CD4-positive, alpha-beta T cell treated with Interleukin-6 at 100 ng/mL for 8 hours (primary cell): ENCODE data around the gene IL17RB.

ENCODE experiments used
- DNase-seq: peaks from one replicate; pipeline ENCODE4 v3.0.0-alpha.2; 2020; ENCODE audit warnings: mixed read lengths, low spot score

The IL17RB gene, protein sequence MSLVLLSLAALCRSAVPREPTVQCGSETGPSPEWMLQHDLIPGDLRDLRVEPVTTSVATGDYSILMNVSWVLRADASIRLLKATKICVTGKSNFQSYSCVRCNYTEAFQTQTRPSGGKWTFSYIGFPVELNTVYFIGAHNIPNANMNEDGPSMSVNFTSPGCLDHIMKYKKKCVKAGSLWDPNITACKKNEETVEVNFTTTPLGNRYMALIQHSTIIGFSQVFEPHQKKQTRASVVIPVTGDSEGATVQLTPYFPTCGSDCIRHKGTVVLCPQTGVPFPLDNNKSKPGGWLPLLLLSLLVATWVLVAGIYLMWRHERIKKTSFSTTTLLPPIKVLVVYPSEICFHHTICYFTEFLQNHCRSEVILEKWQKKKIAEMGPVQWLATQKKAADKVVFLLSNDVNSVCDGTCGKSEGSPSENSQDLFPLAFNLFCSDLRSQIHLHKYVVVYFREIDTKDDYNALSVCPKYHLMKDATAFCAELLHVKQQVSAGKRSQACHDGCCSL

DNA sequence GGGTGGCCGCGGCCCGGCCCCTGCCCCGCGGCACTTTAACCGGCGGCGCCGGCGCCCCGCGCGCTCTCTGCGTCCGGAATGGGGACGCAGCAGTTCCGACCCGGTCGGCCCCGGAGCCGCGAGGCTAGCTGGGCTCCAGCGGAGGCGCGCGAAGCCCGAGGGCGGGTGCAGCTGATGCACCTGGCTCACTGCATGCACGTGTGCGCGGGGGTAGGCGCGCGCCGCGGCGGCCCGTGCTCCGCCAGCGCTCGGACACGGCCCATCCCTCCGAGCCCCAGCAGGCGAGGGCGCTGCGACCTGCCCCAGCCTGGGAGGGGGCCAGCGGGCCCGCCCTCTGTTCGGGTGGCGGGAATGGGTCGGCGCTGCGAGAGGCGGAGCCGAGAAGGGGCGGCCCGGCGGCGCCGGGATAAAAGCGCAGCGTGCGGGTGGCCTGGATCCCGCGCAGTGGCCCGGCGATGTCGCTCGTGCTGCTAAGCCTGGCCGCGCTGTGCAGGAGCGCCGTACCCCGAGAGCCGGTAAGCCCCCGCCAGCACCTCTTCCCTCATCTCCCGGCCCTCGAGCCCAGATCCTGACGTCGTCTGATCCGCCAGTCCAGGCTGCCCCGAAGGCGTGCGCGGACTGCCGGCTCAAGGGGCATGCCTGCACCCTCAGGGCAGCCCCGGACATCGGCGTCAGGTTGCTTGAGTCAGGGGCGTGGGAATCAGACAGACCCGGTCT is at the start of gene IL17RB, which contains the start of gene CHDH:
TSS of gene IL17RB (plus strand) at position 435 of the 717 bp plus-strand sequence. CDS start at position 456, 21 bp downstream.
TSS of gene CHDH (minus strand) at position 286 of the 717 bp plus-strand sequence. CDS start 22,411 bp downstream, outside the sequence.
- no peak for DNase-seq

DNA sequence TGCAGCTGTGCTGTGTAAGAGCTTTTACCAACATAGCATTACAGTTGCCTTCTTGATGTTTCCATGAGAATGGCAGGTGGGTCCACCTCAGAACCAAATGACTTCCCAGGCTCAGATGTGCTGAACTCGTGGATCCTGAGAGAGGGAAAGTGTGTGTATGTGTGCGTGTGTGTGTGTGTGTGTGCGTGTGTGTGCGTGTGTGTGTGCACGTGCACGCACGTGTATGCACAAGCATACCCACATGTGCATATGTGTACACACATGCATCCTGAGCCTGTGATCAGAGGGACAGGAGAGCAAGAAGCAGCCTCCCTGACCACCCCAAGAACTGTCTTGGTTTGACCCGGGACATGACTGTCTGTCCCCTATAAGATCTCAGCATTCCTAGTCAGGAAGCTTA is 48.2 kb upstream of the IL17RB start:
- no peak for DNase-seq

DNA sequence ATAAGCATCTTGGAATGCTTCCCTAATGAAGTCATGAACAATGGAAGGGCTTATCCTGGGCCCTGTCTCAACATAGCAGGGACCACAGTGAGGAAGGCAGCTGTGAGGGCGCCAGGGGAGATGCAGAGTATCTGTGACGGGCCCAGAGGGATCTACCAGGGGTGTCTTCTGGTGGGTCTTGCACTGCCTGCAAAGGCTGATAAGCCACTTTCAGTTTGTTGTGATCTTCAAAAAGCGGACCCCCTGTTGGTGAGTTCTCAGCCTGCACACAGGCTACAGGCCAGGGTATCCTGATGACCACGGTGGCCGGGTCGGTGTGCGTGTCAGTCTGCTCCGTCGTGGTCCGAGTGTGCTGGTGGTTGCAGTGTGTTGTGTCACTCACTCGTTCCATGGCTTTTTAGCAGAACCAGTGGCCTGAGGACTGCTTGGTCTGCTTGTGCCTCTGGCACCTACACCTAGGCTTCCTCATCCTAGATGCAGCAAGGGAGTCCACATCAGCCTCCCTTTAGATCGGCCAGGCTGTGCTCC is 47.0 kb upstream of the IL17RB start:
- DNase-seq: no peak

DNA sequence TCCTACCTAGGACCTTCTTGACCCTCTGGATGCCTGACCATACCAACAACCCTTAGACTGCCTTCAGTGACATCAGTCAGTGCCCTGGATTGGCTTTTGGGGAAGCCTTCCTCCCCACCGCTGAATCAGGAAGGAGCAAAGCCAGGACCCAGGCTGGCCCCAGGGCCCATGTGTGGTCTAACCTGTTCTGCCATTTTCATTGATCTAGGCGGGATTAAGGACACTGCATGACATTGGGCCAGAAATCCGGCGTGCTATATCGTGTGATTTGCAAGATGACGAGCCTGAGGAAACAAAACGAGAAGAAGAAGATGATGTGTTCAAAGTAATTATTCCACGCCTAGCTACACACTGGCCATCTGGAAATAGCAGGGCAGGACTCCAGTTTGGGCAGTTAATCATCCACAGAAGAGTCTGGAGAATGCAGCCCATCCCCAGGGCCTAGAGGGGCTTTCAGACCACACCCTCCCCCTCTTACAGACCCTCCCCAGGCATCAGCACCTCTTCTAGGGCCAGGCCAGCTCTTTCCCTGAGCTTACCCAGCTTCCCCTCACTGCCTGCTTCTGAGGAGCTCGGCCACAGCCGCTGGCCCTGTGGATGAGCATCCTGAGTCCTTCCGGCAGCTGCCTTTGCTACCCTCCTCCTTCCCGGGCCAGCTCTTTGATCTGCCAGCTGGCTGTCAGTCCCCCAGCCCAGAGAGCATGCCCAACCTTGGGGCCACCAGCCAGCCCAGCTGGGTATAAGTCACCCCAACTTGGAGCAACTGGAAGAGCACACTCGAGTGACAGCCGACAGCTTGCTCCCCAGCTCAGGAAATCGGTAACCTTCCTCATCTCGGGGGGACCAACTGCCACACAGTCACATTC is 46.1 kb upstream of the IL17RB start:
- no peak for DNase-seq

DNA sequence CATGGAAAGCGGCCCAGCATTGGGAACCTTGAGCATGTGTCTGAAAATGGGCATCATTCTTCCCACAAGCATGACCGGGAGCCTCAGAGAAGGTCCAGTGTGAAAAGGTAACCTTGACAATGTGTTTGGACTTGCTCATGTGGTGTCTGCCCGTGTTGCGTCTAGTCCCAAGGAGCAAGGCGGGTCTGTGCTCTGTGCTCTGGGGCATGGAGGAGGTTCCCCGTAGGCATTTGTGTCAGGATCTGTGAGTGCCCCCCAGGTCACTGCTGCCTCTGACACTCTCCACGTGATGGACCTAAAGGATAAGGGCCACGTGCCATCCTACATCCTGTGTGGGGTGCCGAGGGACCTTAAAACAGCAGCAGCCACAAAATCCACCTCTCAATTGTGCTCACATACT is 45.0 kb upstream of the IL17RB start:
- DNase-seq: no peak

DNA sequence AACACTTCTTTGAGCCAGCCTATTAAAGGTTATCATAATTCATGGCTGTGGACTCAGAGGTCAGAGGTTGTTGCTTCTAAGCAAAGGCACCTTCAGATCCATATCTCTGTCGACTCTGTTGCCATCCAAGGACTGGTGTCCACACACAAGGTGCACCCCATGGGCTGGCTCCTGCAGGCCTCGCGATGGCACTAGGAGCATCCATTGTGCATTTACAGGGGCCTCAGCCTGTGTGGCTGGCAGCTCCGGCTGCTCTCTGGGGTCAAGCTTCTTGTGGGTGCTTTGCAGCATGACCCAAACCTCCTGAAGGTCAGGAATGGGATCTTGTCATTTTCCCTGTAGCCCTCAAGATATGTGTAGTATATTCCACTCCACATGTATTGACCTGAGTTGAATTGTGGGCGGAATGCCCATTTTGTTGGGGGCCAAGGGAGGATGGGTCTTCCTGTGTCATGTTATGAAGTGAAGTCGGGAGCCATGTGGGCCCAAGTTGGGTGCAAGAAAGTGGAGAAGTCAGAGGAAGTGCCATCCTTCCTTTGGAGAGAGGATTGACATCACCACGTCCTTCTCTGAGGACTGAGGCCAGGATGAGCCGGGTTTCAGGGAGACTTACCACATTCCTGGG is 44.0 kb upstream of the IL17RB start:
- DNase-seq: no peak

DNA sequence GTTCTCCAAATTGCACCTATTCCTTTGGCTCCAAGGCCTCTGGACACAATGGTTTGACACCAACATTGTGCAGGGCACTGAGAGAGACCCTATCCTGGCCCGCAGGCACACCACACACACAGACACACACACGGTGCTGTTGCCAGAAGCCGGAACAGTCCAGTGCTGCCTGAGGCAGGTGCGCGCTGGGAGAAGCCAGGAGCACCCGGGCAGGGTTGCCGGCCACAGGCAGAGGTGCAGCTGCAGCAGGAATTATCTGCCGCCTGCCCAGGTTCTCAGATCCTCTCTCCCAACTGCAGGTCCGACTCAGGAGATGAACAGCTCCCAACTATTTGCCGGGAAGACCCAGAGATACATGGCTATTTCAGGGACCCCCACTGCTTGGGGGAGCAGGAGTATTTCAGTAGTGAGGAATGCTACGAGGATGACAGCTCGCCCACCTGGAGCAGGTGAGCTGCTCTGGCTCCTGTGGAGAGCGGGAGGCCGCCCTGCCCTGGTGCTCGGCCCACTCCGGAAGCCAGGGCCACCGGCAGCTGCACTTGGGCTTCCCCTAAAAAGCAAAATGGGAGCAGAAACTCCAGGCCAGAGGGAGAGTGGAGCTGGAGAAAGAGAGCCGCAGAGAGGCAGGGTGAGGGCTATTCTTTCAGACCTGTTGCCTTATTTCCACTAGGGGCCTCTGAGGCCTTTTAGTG is 43.1 kb upstream of the IL17RB start:
- no peak for DNase-seq

DNA sequence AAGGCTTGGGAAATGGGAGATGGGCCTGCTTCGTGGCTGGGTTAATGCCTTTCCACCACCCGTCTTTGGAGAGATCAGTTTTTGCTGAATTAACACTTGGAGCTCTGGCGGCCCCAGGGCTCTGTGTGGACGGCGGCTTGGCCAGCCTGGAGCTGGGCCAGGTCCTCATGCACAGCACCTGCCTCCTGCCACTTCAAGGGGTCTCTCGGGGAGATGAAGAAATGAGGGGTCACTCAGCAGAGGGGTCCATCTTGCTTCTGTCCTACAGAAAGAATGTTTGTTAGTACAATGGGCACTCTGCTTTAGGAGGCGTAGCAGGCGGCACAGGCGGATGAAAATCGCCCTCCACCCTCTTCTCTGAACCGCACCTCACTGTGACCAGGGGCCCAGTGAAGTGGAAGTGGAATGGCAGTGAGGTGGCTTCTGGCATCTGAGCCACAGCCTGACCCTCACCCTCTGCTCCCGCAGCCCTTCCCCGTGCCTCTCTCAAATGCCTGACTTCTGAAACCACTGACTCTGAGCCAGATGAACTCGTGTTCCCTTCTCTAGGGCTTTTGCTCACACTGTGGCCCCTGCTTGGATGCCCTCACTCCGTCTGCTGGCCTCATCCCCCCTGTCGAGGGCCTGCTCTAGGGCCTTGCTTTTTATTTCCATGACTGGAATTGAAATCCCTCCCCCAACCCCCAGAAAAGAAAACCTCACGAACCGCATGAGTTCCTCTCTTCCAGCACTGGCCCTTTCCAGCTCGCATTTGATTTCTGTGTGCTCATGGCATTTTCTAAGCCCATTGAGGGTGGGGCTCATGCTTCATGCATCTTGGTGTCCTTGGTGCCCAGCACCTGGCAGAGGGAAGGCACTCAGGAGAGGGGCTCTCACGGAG is 42.3 kb upstream of the IL17RB start:
- no peak for DNase-seq

DNA sequence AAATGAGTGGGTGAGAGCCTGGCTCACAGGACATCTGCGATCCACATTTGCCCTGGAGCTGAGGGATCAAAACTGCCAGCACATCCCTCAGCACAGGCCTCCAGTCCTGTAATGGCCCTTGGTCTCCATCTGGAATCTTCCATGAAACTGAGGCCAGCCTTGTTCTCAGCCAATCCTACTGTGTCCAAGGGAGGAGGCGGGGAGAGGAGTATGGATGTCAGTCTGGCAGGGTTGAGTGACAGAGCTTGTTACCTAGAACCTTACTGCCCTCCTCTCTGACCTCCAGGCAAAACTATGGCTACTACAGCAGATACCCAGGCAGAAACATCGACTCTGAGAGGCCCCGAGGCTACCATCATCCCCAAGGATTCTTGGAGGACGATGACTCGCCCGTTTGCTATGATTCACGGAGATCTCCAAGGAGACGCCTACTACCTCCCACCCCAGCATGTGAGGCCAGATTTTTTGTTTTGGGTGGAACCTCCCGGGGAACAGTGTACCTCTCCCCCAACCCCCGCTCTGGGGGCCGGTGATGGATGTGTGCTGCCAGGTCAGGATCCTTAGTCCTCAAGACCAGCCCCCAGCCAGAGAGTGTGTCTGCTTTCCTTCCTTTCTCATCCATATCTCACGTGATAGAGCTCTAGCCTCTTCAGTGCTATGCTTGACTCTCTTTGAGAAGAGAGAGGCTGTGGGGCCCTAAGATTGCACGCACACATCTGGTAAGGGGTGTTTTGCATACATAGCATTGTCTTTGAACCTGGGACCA is 41.5 kb upstream of the IL17RB start:
- no peak for DNase-seq

DNA sequence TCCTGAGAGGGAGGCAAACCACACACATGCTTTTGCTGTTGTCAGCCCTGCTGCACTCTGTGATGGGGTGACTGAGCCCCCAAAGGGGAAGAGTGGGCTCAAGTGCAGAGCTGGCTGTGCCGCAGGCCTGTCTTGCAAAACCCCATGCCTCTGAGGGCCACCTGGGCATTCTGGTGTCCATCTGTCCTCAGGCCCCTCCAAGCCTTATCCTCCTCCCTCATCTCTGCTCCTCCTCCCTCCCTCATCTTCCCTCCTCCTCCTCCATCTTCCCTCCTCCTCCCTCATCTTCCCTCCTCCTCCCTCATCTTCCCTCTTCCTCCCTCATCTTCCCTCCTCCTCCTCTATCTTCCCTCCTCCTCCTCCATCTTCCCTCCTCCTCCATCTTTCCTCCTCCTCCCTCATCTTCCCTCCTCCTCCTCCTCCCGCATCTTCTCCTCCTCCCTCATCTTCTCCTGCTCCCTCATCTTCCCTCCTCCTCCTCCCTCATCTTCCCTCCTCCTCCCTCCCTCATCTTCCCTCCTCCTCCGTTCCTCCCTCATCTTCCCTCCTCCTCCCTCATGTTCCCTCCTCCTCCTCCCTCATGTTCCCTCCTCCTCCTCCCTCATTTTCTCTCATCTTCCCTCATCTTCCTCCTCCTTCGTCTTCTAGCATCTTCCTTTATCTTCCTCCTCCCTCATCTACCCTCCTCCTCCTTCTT is 40.8 kb upstream of the IL17RB start:
- no peak for DNase-seq

DNA sequence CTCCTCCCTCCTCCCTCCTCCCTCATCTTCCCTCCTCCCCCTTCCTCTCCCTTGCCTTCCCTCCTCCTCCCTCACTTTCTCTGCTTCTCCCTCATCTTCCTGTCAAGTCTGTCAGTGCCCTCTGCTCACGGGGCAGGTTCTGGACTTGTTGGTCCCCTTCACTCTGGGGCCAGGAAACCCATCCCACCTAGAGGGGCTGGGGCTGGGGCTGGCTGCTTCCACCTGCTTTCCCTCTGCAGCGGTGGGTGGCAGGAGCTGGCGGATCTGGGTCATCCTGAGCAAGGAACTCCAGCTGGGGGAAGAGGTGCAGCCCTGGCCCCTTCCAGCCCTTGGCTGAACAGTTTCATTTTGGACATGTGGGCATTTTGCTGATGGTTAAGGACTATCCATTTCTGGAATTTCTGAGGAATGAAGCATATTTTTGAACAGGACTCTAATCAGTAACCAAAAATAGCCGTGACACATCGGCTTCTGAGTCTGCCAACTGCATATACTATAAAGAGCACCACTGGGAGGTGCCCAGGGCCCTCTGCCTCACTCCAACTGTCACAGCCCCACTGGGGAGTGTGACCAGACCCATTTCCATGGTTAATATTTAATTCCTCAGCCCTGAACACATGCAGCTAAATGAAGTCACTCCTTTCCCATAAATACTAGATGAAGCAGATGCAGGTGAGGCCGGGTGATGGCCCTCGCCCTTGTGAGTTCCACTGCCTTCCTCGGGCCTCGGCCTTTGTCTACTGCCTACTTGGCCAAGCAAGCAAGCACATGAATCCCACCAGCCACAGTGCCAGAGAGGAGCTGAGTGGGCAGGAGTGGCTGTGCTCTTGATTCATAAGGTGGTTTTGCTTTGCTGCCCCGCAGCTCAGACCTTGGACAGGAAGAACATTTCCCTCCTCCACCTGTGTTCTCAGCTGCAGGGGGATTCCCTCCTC is 39.9 kb upstream of the IL17RB start:
- no peak for DNase-seq

DNA sequence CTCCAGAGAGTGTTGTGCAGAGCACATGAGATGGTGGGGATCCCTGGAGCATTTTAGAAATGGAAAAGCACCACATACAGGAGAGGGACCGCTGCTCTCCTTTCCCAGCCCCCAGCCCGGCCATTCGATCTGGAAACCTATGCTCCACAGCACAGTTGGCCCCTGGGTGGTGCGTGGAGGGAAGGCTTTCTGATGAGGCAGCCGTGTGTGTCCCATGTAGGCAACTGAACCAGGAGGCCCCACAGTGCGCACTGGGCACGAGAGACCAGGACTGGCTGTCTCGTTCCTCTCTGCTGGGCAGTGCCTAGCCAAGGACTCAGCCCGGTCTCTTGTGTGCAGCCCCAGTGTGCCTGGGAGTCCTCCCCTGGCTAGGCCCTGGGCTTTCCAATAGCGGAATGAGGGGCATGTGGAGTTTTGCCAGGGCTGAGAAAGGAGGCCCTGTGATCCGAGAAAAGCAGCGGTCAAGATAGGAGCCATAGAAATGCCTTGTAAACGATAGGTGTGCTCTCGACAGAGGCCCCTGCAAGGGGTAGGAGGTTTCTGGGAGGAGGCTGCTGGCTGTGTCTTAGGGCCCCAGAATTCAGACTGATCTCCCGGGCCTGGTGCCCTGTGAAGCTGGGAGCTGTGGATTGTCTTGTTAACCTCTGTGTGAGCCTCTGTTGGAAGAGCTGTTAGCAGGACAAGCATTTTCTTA is 39.1 kb upstream of the IL17RB start:
- no peak for DNase-seq

DNA sequence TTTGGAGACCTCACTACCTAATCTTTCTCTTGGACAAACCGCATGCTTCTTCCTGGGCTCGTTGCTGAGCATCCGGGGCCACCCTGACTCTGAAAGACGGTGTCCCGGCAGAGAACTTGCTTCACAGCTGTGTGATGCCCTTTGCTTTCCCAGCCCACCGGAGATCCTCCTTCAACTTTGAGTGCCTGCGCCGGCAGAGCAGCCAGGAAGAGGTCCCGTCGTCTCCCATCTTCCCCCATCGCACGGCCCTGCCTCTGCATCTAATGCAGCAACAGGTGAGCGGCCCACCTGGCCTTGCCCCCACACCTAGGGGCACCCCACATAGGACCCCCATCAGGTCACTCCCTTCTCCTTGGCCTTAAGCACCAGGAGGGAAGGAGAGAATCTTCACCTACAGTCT is 37.9 kb upstream of the IL17RB start:
- no peak for DNase-seq

DNA sequence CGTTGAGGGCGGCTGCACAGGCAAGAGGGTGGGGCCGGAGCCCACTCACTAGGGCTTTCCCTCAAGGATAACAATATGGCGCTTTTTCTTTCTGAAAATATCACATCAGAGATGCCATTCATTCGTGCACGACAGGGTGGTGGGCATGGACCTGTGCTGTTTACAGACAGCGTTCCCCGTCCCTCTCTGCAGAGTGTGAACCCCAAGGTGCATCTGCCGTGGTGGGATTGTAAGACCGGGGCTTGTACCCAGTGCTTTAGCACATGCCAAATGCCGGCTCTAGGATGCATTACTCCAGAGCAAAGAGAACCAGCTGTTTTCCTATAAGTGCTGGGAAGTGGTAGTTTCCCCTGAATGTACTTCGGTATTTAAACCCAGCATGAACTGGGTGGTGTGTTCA is 37.1 kb upstream of the IL17RB start:
- no peak for DNase-seq

DNA sequence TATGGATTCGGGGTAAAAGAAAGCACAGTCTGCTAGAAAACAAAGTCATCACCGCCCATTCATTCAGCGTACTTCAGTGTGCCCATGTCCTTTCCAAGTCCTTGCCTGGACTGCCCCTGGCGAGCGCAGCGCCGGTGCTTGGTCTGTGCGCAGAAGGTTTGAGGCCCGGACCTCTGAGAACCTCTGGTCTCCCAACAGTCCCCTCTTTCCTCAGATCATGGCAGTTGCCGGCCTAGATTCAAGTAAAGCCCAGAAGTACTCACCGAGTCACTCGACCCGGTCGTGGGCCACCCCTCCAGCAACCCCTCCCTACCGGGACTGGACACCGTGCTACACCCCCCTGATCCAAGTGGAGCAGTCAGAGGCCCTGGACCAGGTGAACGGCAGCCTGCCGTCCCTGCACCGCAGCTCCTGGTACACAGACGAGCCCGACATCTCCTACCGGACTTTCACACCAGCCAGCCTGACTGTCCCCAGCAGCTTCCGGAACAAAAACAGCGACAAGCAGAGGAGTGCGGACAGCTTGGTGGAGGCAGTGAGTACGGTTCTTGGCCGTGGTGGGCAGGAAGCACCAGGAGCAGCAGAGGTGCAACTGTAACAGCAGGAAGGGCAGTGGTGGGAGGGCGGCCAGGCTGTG is 36.5 kb upstream of the IL17RB start:
- DNase-seq: no peak
